CD4-positive, alpha-beta memory T cell (primary cell): ENCODE results near the gene HSD17B12. TPM values are rescaled to one million over a fixed set of nuclear protein-coding genes. Genes with fewer than 3 reads are reported as not detected.
A peak's percentile ranks its signal among the peaks of the same experiment; 100 is the strongest.

Experiments
- CTCF ChIA-PET: fragments of 350-600 bp; sonication (Branson Sonifier 250); formaldehyde crosslinking; loops from one replicate; lab custom pipeline; 2021; ENCODE audit warnings: inconsistent platforms; ENCODE audit not compliant: partially characterized antibody; lab: Charles Lee
- POLR2A ChIA-PET: fragments of 350-600 bp; sonication (Branson Sonifier 250); formaldehyde crosslinking; loops from one replicate; lab custom pipeline; 2021; ENCODE audit not compliant: partially characterized antibody; lab: Charles Lee
- DNase-seq, 5 donors: peaks; one replicate each; pipeline versions ENCODE4 v3.0.0 to v3.0.0-alpha.2; 2020 to 2022; ENCODE audit warnings: mixed read lengths in 1 of 5
- H3K27ac ChIP-seq: one replicate; pipeline ENCODE4 v1.7.0; 2013; ENCODE audit warnings: low read depth, low read length
- H3K27me3 ChIP-seq: 2 replicates; pipeline ENCODE4 v1.7.0; 2013; ENCODE audit warnings: mild to moderate bottlenecking, low read length, moderate library complexity; ENCODE audit not compliant: insufficient read depth
- H3K36me3 ChIP-seq: 2 replicates; pipeline ENCODE4 v1.7.0; 2013; ENCODE audit warnings: mild to moderate bottlenecking, low read length, moderate library complexity; ENCODE audit not compliant: insufficient read depth
- H3K4me1 ChIP-seq: 2 replicates; pipeline ENCODE4 v1.7.0; 2013; ENCODE audit warnings: mild to moderate bottlenecking, low read length, moderate library complexity; ENCODE audit not compliant: insufficient read depth
- H3K4me3 ChIP-seq, 2 donors: one replicate each; pipeline ENCODE4 v1.7.0; 2013; ENCODE audit warnings: low read length in 2 of 2, mild to moderate bottlenecking in 1 of 2
- H3K9me3 ChIP-seq, 2 donors: one replicate each; pipeline ENCODE4 v1.7.0; 2013; ENCODE audit warnings: low read length in 2 of 2, control low read depth in 1 of 2; ENCODE audit not compliant: control insufficient read depth in 1 of 2
- H3K27ac Mint-ChIP-seq, 7 donors: one replicate each; pipeline ENCODE4 v1.8.0; 2020 to 2021; ENCODE audit warnings: mixed read lengths in 7 of 7, mild to moderate bottlenecking in 6 of 7, inconsistent platforms in 3 of 7, moderate library complexity in 3 of 7
- H3K27me3 Mint-ChIP-seq, 2 donors: one replicate each; pipeline ENCODE4 v1.8.0; 2020 to 2021; ENCODE audit warnings: mixed read lengths in 2 of 2
- H3K36me3 Mint-ChIP-seq, 2 donors: one replicate each; pipeline ENCODE4 v1.8.0; 2020 to 2021; ENCODE audit warnings: mixed read lengths in 2 of 2, inconsistent platforms in 1 of 2, mild to moderate bottlenecking in 1 of 2
- H3K4me1 Mint-ChIP-seq, 4 donors: one replicate each; pipeline ENCODE4 v1.8.0; 2020 to 2021; ENCODE audit warnings: mixed read lengths in 4 of 4, mild to moderate bottlenecking in 1 of 4
- H3K4me3 Mint-ChIP-seq, 8 donors: one replicate each; pipeline ENCODE4 v1.8.0; 2020 to 2021; ENCODE audit warnings: mixed read lengths in 8 of 8, mild to moderate bottlenecking in 7 of 8, moderate library complexity in 6 of 8, inconsistent platforms in 3 of 8
- H3K9me3 Mint-ChIP-seq, 8 donors: one replicate each; pipeline ENCODE4 v1.8.0; 2020 to 2021; ENCODE audit warnings: mixed read lengths in 8 of 8, mild to moderate bottlenecking in 5 of 8, inconsistent platforms in 3 of 8, moderate library complexity in 1 of 8
- intact Hi-C: fragments of 100-400 bp; cut with micrococcal nuclease; formaldehyde crosslinking; loops from one replicate; pipeline ENCODE4 v1.15.1; 2023
- polyA plus RNA-seq, 2 donors: library from polyadenylated mRNA; unstranded; fragments of 300-500 nt; fragmentation: Illumina TruSeq; gene quantifications; one replicate each; pipeline ENCODE4 v1.2.3, GENCODE V29; 2021
- total RNA-seq, 2 experiments: library from RNA; stranded (reverse); gene quantifications; one replicate each; pipeline ENCODE4 v1.2.3, GENCODE V29; 2021

The HSD17B12 gene
- total and polyA plus RNA-seq, 4 experiments from 2014 or later = 14.0 to 39.0 (median 18.9) TPM

- Histone ChIP-seq H3K36me3 (no peaks in the 10 kb centered on the region), H3K27me3 (no peaks in the 10 kb centered on the region), H3K27ac (no peak overlapping the region), H3K9me3 (no peaks in the 10 kb centered on the region), H3K4me1 (no peaks in the 10 kb centered on the region), H3K4me3 (no peak overlapping the region)
- Mint-ChIP-seq H3K4me3 (no peak overlapping the region), H3K27ac (no peak overlapping the region), H3K9me3 (no peaks in the 10 kb centered on the region), H3K4me1 (peaks cover 0 to 5% (median 4%) of the 10 kb centered on the region in 4 donors), H3K36me3 (peaks cover 5 to 27% of the 10 kb centered on the region in 2 donors), H3K27me3 (no peaks in the 10 kb centered on the region)
- ChIA-PET POLR2A (no interaction called here), CTCF (no interaction called here)
- intact Hi-C loops = no loop called here
- no peak for DNase-seq
Observed at GRCh38 chr11:43845816-43846215, 165.3 kb downstream of the HSD17B12 start.

GRCh38 chr11:43852057-43852636 is 171.6 kb downstream of the HSD17B12 start:
- Histone ChIP-seq H3K9me3 (no peaks in the 10 kb centered on the region), H3K4me1 (no peaks in the 10 kb centered on the region), H3K27me3 (no peaks in the 10 kb centered on the region), H3K36me3 (no peaks in the 10 kb centered on the region), H3K4me3 (no peak overlapping the region), H3K27ac (no peak overlapping the region)
- Mint-ChIP-seq H3K27me3 (no peaks in the 10 kb centered on the region), H3K9me3 (no peaks in the 10 kb centered on the region), H3K27ac (no peak overlapping the region), H3K36me3 (peaks cover 5 to 8% of the 10 kb centered on the region in 2 donors), H3K4me3 (no peak overlapping the region), H3K4me1 (peaks cover 0 to 5% (median 4%) of the 10 kb centered on the region in 4 donors)
- intact Hi-C loops = no loop called here
- POLR2A ChIA-PET = interaction anchor here (1.3 kb wide), 1 partner anchor 29 kb away, joined by 4 read pairs; no protein-coding TSS in a partner anchor
- CTCF ChIA-PET = interaction anchor here (0.7 to 2.2 kb wide), 11 partner anchors 8 to 244 kb away, joined by 3 to 15 read pairs (median 4); no protein-coding TSS in a partner anchor
- DNase-seq = peak in 4 of 5 donors; percentile 29 to 51 (median 40)

- no peaks in the 10 kb centered on the region for H3K27me3 Mint-ChIP-seq
- no peak overlapping the region for H3K4me3 Mint-ChIP-seq
- peaks cover 0 to 4% (median 4%) of the 10 kb centered on the region in 4 donors for H3K4me1 Mint-ChIP-seq
- H3K9me3 Mint-ChIP-seq = no peaks in the 10 kb centered on the region
- DNase-seq = no peak
- ChIA-PET POLR2A (no interaction called here), CTCF (interaction anchor here (1.1 to 1.4 kb wide), 2 partner anchors 14 to 28 kb away, joined by 3 to 4 read pairs; no protein-coding TSS in a partner anchor)
- H3K27ac ChIP-seq = no peak overlapping the region
- H3K9me3 ChIP-seq = no peaks in the 10 kb centered on the region
- H3K27ac Mint-ChIP-seq = no peak overlapping the region
- no peak overlapping the region for H3K4me3 ChIP-seq
- H3K27me3 ChIP-seq = no peaks in the 10 kb centered on the region
- no peaks in the 10 kb centered on the region for H3K4me1 ChIP-seq
- peaks cover 5 to 8% of the 10 kb centered on the region in 2 donors for H3K36me3 Mint-ChIP-seq
- intact Hi-C loops = no loop called here
- H3K36me3 ChIP-seq = no peaks in the 10 kb centered on the region
Observed at GRCh38 chr11:43853781-43854180, 173.2 kb downstream of the HSD17B12 start.

- intact Hi-C loops = no loop called here
- POLR2A ChIA-PET = no interaction called here
- H3K9me3 Mint-ChIP-seq = peaks cover 0 to 3% (median 0%) of the 10 kb centered on the region in 8 donors
- Histone ChIP-seq H3K36me3 (no peaks in the 10 kb centered on the region), H3K27me3 (no peaks in the 10 kb centered on the region), H3K4me3 (no peak overlapping the region), H3K9me3 (no peaks in the 10 kb centered on the region), H3K27ac (no peak overlapping the region), H3K4me1 (no peaks in the 10 kb centered on the region)
- no peak for DNase-seq
- CTCF ChIA-PET = no interaction called here
- no peak overlapping the region for H3K27ac Mint-ChIP-seq
- no peak overlapping the region for H3K4me3 Mint-ChIP-seq
- no peaks in the 10 kb centered on the region for H3K27me3 Mint-ChIP-seq
- H3K4me1 Mint-ChIP-seq = no peaks in the 10 kb centered on the region
- H3K36me3 Mint-ChIP-seq = peaks cover 5 to 8% of the 10 kb centered on the region in 2 donors
Observed at GRCh38 chr11:43856993-43857392, 176.5 kb downstream of the HSD17B12 start.

- Histone ChIP-seq H3K9me3 (no peaks in the 10 kb centered on the region), H3K4me3 (no peak overlapping the region), H3K27me3 (no peaks in the 10 kb centered on the region), H3K36me3 (no peaks in the 10 kb centered on the region), H3K4me1 (no peaks in the 10 kb centered on the region), H3K27ac (no peak overlapping the region)
- Mint-ChIP-seq H3K4me1 (no peaks in the 10 kb centered on the region), H3K36me3 (no peaks in the 10 kb centered on the region), H3K27me3 (peaks cover 1 to 7% of the 10 kb centered on the region in 2 donors), H3K9me3 (peaks cover 0 to 3% (median 0%) of the 10 kb centered on the region in 8 donors), H3K4me3 (no peak overlapping the region), H3K27ac (no peak overlapping the region)
- intact Hi-C loops = no loop called here
- ChIA-PET POLR2A (no interaction called here), CTCF (no interaction called here)
- DNase-seq = no peak
Observed at GRCh38 chr11:43861141-43861540, 180.6 kb downstream of the HSD17B12 start.

- peak overlapping the region in 1 of 7 donors; percentile 69 for H3K27ac Mint-ChIP-seq
- H3K4me3 Mint-ChIP-seq = no peak overlapping the region
- CTCF ChIA-PET = interaction anchor here (3.5 kb wide), 1 partner anchor 15 kb away, joined by 14 read pairs; no protein-coding TSS in a partner anchor
Observed at GRCh38 chr11:43866520-43866919, 186.0 kb downstream of the HSD17B12 start.

GRCh38 chr11:43866969-43867368 is 186.4 kb downstream of the HSD17B12 start:
- H3K4me3 ChIP-seq = no peak overlapping the region
- ChIA-PET POLR2A (interaction anchor here (0.9 kb wide), 1 partner anchor 14 kb away, joined by 4 read pairs; the partner anchor contains the start of gene ALKBH3), CTCF (interaction anchor here (3.5 kb wide), 1 partner anchor 15 kb away, joined by 14 read pairs; no protein-coding TSS in a partner anchor)
- Mint-ChIP-seq H3K27ac (no peak overlapping the region), H3K9me3 (peaks cover 0 to 2% (median 0%) of the 10 kb centered on the region in 8 donors), H3K4me3 (no peak overlapping the region), H3K27me3 (peaks cover 5 to 15% of the 10 kb centered on the region in 2 donors), H3K4me1 (peaks cover 11 to 23% (median 17%) of the 10 kb centered on the region in 4 donors), H3K36me3 (no peaks in the 10 kb centered on the region)
- H3K27ac ChIP-seq = no peak overlapping the region
- no peaks in the 10 kb centered on the region for H3K9me3 ChIP-seq
- peaks cover 17% of the 10 kb centered on the region for H3K4me1 ChIP-seq
- intact Hi-C loops = loop anchor here (5.0 kb wide), 2 partner anchors 185 to 225 kb away; partner anchors contain the start of gene HSD17B12
- H3K27me3 ChIP-seq = no peaks in the 10 kb centered on the region
- no peak for DNase-seq
- H3K36me3 ChIP-seq = no peaks in the 10 kb centered on the region

More at GRCh38 chr11:43866520-43866919, 186.0 kb downstream of the HSD17B12 start:
- no peaks in the 10 kb centered on the region for H3K27me3 ChIP-seq
- Mint-ChIP-seq H3K36me3 (no peaks in the 10 kb centered on the region), H3K4me1 (peaks cover 11 to 23% (median 17%) of the 10 kb centered on the region in 4 donors), H3K9me3 (peaks cover 0 to 2% (median 0%) of the 10 kb centered on the region in 8 donors), H3K27me3 (peaks cover 5 to 13% of the 10 kb centered on the region in 2 donors)
- H3K36me3 ChIP-seq = no peaks in the 10 kb centered on the region
- H3K4me3 ChIP-seq = no peak overlapping the region
- intact Hi-C loops = loop anchor here (5.0 kb wide), 2 partner anchors 184 to 224 kb away; partner anchors contain the start of gene HSD17B12
- H3K27ac ChIP-seq = no peak overlapping the region
- DNase-seq = no peak
- POLR2A ChIA-PET = interaction anchor here (0.9 kb wide), 1 partner anchor 14 kb away, joined by 4 read pairs; the partner anchor contains the start of gene ALKBH3
- H3K4me1 ChIP-seq = peaks cover 17% of the 10 kb centered on the region
- H3K9me3 ChIP-seq = no peaks in the 10 kb centered on the region
